ENCODE data around the gene PRSS57. TPM values are rescaled to one million over a fixed set of nuclear protein-coding genes. Genes with fewer than 3 reads are reported as not detected.
"Not testable (repeated sequence)": the region's sequence is repeated elsewhere in the genome, so short reads cannot be mapped to it uniquely, and the experiment has no call there.

PRSS57 gene
- not detected for total RNA-seq

GRCh38 chr19:695352-695949, at the start of gene PRSS57:
Gene PRSS57 (minus strand): TSS chr19:695452. CDS start chr19:695430, 22 bp downstream.
- DNase-seq, result no peak

- DNase-seq, result no peak
These were observed 48.0 kb upstream of the PRSS57 start for GRCh38 chr19:743168-743687.

GRCh38 chr19:742540-743075, 47.4 kb upstream of the PRSS57 start:
- no peak for DNase-seq

- no peak for DNase-seq
These were observed 46.4 kb upstream of the PRSS57 start for GRCh38 chr19:741506-742131.

- not testable (repeated sequence) for DNase-seq
These were observed 45.7 kb upstream of the PRSS57 start for GRCh38 chr19:740816-741505.

GRCh38 chr19:739998-740715, 44.9 kb upstream of the PRSS57 start:
- DNase-seq, result no peak

GRCh38 chr19:738509-739128, 43.4 kb upstream of the PRSS57 start:
- no peak for DNase-seq

GRCh38 chr19:737591-738093, 42.4 kb upstream of the PRSS57 start:
- DNase-seq, result peak; percentile 39

GRCh38 chr19:736125-736524, 40.9 kb upstream of the PRSS57 start:
- no peak for DNase-seq

GRCh38 chr19:734716-735115, 39.5 kb upstream of the PRSS57 start:
- DNase-seq, result no peak

GRCh38 chr19:732148-733069, 37.2 kb upstream of the PRSS57 start:
- DNase-seq, result no peak

GRCh38 chr19:731000-731399, 35.7 kb upstream of the PRSS57 start:
- DNase-seq, result no peak

GRCh38 chr19:729965-730668, 34.9 kb upstream of the PRSS57 start:
- no peak for DNase-seq

GRCh38 chr19:729564-729963, 34.3 kb upstream of the PRSS57 start:
- not testable (repeated sequence) for DNase-seq

- no peak for DNase-seq
These were observed 32.8 kb upstream of the PRSS57 start for GRCh38 chr19:728011-728410.

- no peak for DNase-seq
These were observed 32.0 kb upstream of the PRSS57 start for GRCh38 chr19:726993-727956.

- DNase-seq, result no peak
These were observed 30.3 kb upstream of the PRSS57 start for GRCh38 chr19:725461-726089.

GRCh38 chr19:723714-724113, 28.5 kb upstream of the PRSS57 start:
- no peak for DNase-seq

GRCh38 chr19:723247-723646, 28.0 kb upstream of the PRSS57 start:
- no peak for DNase-seq

All from effector CD4-positive, alpha-beta T cell (primary cell).